ENCODE results near the gene RANBP1. TPM values are rescaled to one million over a fixed set of nuclear protein-coding genes. Genes with fewer than 3 reads are reported as not detected.

The RANBP1 gene
- total and polyA plus RNA-seq, 9 of the 15 experiments (the other 6 are each of a cell fraction or from before 2014, with no cell fraction given), result 162 to 2,891 (median 1,289) TPM

DNA sequence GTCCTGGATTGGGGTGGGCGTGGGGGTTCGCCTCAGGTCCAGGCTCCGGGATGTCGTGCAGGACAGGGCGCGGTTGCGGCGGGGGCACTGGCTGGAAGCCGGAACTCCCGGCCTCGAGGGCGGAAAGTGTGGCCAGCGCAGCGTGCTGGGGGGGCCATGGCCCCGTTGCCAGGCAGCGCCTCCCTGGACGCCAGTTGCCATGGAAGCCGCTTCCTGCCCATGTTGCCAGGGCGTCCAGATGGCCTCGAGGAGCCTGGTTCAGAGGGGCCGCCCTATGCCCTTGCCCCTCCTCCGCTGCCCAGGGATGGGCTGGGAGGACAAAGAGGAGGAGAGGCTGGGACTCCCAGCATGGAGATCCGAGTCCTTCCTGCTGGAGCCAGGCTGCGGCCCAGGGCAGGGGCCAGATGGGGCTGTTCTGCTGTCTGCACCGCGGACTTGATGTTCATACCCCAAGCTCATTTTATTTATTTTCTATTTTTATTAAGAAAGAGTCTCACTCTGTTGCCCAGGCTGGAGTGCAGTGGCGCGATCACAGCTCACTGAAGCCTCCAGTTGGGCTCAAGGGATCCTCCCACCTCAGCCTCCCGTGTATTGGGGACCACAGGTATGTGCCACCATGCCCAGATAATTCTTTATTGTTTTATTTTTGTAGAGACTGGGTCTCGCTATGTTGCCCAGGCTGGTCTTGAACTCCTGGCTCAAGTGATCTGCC lies 39.6 kb downstream of the RANBP1 start (continued):
- TF ChIP-seq RREB1 (CRISPR knock-in tag; IDR thresholded peaks at IDR 0.05) (peak; percentile 92; the same call in 1 of the 2 replicates), USF1 (CRISPR knock-in tag; IDR thresholded peaks at IDR 0.05) (peak; percentile 42; the same call in 1 of the 2 replicates), ZNF282 (CRISPR knock-in tag; IDR thresholded peaks at IDR 0.05) (0 out of 2 replicates have a peak, but pooled peaks have one; percentile 62), KLF10 (CRISPR knock-in tag; IDR thresholded peaks at IDR 0.05) (no peak), PRMT5 (CRISPR knock-in tag; IDR thresholded peaks at IDR 0.05) (no peak), PURB (CRISPR knock-in tag; IDR thresholded peaks at IDR 0.05; ENCODE audit: low read depth) (no peak), ZNF143 (CRISPR knock-in tag; IDR thresholded peaks at IDR 0.05) (0 out of 2 replicates have a peak, but pooled peaks have one; percentile 39), RCOR1 (IDR thresholded peaks at IDR 0.05; ENCODE audit: borderline replicate concordance in 1 of 2, low read depth in 2 of 2, low read length in 2 of 2) (peak in 1 of 2 experiments; percentile 46; a peak in 1 of 4 replicates), ZNF121 (CRISPR knock-in tag; conservative IDR thresholded peaks at IDR 0.05) (peak; percentile 88), RFX1 (IDR thresholded peaks at IDR 0.05) (peak; percentile 95), IRF1 (CRISPR knock-in tag; IDR thresholded peaks at IDR 0.05; ENCODE audit: borderline replicate concordance) (no peak), PATZ1 (CRISPR knock-in tag; IDR thresholded peaks at IDR 0.05; ENCODE audit: borderline replicate concordance) (no peak)
- TF ChIP-seq, protein P1, sequence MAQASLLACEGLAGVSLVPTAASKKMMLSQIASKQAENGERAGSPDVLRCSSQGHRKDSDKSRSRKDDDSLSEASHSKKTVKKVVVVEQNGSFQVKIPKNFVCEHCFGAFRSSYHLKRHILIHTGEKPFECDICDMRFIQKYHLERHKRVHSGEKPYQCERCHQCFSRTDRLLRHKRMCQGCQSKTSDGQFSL (CRISPR knock-in tag; IDR thresholded peaks at IDR 0.05), result peak; percentile 46; the same call in 1 of the 2 replicates
- TF ChIP-seq, protein P1 (tag; IDR thresholded peaks at IDR 0.05), result no peak

Data from K562 (cell line).